ENCODE measurements around the gene HOXA4.

DNA sequence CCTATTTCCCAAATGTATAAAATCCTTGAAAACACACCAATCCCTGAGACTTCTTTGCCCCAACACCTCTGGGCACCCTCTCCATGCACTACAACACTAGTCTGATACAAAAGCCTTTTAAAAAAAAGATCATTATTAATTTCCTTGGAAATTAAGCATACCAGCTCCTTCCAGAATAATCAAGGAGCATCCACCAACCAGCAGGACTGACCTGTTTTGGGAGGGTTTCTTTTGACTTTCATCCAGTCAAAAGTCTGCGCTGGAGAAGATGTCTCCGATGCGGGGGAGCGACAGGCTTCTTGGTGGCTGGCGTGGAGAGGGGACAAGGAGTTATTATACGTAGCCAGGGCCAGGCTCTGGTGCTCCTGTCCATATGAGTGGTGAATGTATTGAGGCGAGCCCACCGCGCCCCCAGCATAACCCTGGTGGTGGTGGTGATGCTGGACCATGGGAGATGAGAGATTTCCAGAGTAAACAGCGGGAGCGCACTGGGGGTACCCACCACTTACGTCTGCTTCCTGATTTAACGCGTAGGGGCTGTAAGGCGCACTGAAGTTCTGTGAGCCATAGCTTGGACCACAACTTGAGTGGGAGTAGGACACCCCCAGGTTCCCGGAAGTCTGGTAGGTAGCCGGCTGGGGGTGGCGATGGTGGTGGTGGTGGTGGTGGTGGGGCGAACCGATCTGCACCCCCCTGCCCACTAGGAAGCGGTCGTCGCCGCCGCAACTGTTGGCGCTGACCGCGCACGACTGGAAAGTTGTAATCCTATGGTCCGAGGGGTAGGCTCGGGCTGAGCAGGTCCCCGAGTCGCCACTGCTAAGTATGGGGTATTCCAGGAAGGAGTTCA lies 35.3 kb downstream of the HOXA4 start:
- TF ChIP-seq, protein P1, sequence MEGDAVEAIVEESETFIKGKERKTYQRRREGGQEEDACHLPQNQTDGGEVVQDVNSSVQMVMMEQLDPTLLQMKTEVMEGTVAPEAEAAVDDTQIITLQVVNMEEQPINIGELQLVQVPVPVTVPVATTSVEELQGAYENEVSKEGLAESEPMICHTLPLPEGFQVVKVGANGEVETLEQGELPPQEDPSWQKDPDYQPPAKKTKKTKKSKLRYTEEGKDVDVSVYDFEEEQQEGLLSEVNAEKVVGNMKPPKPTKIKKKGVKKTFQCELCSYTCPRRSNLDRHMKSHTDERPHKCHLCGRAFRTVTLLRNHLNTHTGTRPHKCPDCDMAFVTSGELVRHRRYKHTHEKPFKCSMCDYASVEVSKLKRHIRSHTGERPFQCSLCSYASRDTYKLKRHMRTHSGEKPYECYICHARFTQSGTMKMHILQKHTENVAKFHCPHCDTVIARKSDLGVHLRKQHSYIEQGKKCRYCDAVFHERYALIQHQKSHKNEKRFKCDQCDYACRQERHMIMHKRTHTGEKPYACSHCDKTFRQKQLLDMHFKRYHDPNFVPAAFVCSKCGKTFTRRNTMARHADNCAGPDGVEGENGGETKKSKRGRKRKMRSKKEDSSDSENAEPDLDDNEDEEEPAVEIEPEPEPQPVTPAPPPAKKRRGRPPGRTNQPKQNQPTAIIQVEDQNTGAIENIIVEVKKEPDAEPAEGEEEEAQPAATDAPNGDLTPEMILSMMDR (IDR thresholded peaks at IDR 0.05): no peak
- no peak for TF ChIP-seq POLR2A (IDR thresholded peaks at IDR 0.05)
